ENCODE measurements around the gene NNAT. TPM values are rescaled to one million over a fixed set of nuclear protein-coding genes. Genes with fewer than 3 reads are reported as not detected.

NNAT gene
- total RNA-seq, 2 donors from 2014 or later, result 0.52 TPM; not detected in 1

- Histone ChIP-seq H3K4me1 (no peaks in the 10 kb centered on the region), H3K27me3 (no peaks in the 10 kb centered on the region), H3K27ac (no peak overlapping the region), H3K4me3 (no peak overlapping the region), H3K9me3 (no peaks in the 10 kb centered on the region), H3K36me3 (replicated peaks in 1 of 2; ENCODE audit: insufficient read depth in 1 of 2, low read depth in 2 of 2) (no peaks in the 10 kb centered on the region)
- 73 to 79% methylated on average over 2 of the region's 2 CpGs for WGBS, 2 donors
- ATAC-seq, result no peak
- intact Hi-C loops (cut with DNase I), result no loop called here
- no peak for TF ChIP-seq POLR2A (IDR thresholded peaks at IDR 0.05)
- no peak for TF ChIP-seq CTCF (IDR thresholded peaks at IDR 0.05)
- DNase-seq, result no peak
Observed at GRCh38 chr20:37492945-37493344, 28.1 kb upstream of the NNAT start.

DNA sequence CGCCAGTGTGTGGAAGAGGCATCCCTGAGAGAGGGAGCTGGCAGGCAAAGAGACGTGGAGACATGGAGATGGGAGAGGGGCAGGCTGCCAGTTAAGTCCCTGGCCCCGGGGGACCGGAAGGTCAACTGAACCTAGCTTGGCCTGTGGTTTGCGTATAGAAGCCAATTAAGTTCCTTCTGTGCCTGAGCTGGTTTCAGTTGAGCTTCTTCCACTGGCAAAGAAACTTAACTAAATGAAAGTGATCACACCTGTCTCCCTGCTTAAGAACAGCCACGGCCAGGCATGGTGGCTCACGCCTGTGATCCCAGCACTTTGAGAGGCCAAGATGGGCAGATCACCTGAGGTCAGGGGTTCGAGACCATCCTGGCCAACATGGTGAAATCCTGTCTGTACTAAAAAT, 26.7 kb upstream of the NNAT start:
- DNase-seq (no peak), ATAC-seq (no peak)
- Histone ChIP-seq H3K4me1 (no peaks in the 10 kb centered on the region), H3K9me3 (no peaks in the 10 kb centered on the region), H3K36me3 (replicated peaks in 1 of 2; ENCODE audit: insufficient read depth in 1 of 2, low read depth in 2 of 2) (no peaks in the 10 kb centered on the region), H3K4me3 (no peak overlapping the region), H3K27ac (no peak overlapping the region), H3K27me3 (no peaks in the 10 kb centered on the region)
- no peak for TF ChIP-seq POLR2A (IDR thresholded peaks at IDR 0.05)
- TF ChIP-seq CTCF (IDR thresholded peaks at IDR 0.05), result no peak
- intact Hi-C loops (cut with DNase I), result no loop called here
- WGBS, 2 donors, result 90 to 95% methylated on average over 7 to 8 of the region's 8 CpGs

- Histone ChIP-seq H3K36me3 (replicated peaks in 1 of 2; ENCODE audit: insufficient read depth in 1 of 2, low read depth in 2 of 2) (no peaks in the 10 kb centered on the region), H3K27ac (no peak overlapping the region), H3K27me3 (no peaks in the 10 kb centered on the region), H3K4me1 (no peaks in the 10 kb centered on the region), H3K9me3 (no peaks in the 10 kb centered on the region), H3K4me3 (no peak overlapping the region)
- TF ChIP-seq CTCF (IDR thresholded peaks at IDR 0.05), result no peak
- no peak for TF ChIP-seq POLR2A (IDR thresholded peaks at IDR 0.05)
- WGBS, 2 donors, result 78 to 83% methylated on average over 5 of the region's 5 CpGs
- ATAC-seq, result no peak
- DNase-seq, result no peak
- intact Hi-C loops (cut with DNase I), result no loop called here
Observed at GRCh38 chr20:37494796-37495195, 26.3 kb upstream of the NNAT start.

DNA sequence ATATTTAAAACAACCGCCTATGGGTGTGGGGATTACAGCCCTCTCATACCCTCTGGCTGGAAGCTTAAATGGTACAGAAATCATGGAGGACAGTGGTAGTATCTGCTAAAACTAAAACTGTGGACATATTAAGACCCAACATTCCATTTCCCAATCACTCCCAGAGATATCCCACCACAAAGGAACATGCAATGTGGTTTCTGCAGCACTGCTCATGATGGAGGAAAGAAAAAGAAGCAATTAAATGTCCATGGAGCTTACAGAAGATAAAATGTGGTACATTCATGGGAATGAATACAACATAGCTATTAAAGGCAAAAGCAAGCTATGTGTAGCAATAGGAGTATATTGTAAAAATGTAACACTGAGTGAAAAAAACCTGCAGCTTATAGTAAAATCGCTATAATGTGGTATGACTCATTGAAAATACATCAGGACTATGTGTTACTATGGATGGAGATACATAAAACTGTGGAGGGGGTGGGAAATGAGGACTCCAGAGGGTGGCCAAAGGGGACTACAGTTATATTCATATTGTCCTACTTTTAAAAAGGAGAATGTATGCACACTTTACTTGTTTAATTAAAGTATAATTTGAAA, 22.9 kb upstream of the NNAT start:
- ATAC-seq, result no peak
- H3K4me1 ChIP-seq, result no peaks in the 10 kb centered on the region
- no peak for TF ChIP-seq CTCF (IDR thresholded peaks at IDR 0.05)
- no peak for TF ChIP-seq POLR2A (IDR thresholded peaks at IDR 0.05)
- no peak overlapping the region for H3K27ac ChIP-seq
- 80% methylated on average over 2 of the region's 2 CpGs for WGBS, 2 donors
- H3K4me3 ChIP-seq, result no peak overlapping the region
- DNase-seq, result no peak
- H3K9me3 ChIP-seq, result no peaks in the 10 kb centered on the region
- no peaks in the 10 kb centered on the region for H3K27me3 ChIP-seq
- no peaks in the 10 kb centered on the region for H3K36me3 ChIP-seq (replicated peaks in 1 of 2; ENCODE audit: insufficient read depth in 1 of 2, low read depth in 2 of 2)
- intact Hi-C loops (cut with DNase I), result no loop called here

DNA sequence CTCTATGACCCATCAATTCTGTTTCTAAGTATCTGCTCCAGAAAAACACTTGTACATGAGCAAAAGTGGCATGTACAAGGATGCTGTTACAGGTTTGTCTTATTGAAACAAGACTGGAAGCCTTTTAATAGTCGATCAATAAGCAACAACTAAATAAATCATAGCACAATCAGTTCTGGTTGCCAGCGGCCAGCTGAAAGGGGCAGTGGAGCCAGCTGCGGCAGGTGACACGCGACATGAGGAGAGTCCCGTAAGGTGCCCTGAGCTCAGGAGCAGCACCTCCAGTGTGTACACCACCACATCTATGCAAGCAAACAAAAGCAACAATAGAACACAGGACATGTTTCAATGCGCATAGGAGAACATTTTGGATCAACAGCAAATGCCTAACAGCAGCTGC, 20.7 kb upstream of the NNAT start:
- Histone ChIP-seq H3K4me3 (no peak overlapping the region), H3K4me1 (no peaks in the 10 kb centered on the region), H3K27ac (no peak overlapping the region), H3K9me3 (no peaks in the 10 kb centered on the region), H3K27me3 (no peaks in the 10 kb centered on the region), H3K36me3 (replicated peaks in 1 of 2; ENCODE audit: insufficient read depth in 1 of 2, low read depth in 2 of 2) (no peaks in the 10 kb centered on the region)
- TF ChIP-seq CTCF (IDR thresholded peaks at IDR 0.05), result no peak
- no peak for TF ChIP-seq POLR2A (IDR thresholded peaks at IDR 0.05)
- ATAC-seq (no peak), DNase-seq (no peak)
- 81 to 88% methylated on average over 7 of the region's 7 CpGs for WGBS, 2 donors
- intact Hi-C loops (cut with DNase I), result no loop called here

All from body of pancreas (tissue), 4 donors.